Measurements from ENCODE around the gene MET.
"Not testable (repeated sequence)": the region's sequence is repeated elsewhere in the genome, so short reads cannot be mapped to it uniquely, and the experiment has no call there.

MET gene

GRCh38 chr7:116810267-116811116 is 138.5 kb downstream of the MET start:
- DNase-seq (ENCODE audit: low spot score), result no peak

- no peak for DNase-seq (ENCODE audit: low spot score)
Measured at GRCh38 chr7:116811768-116812167, 139.8 kb downstream of the MET start.

- DNase-seq (ENCODE audit: low spot score), result no peak
Measured at GRCh38 chr7:116812860-116813259, 140.9 kb downstream of the MET start.

GRCh38 chr7:116813371-116813770 is 141.4 kb downstream of the MET start:
- not testable (repeated sequence) for DNase-seq (ENCODE audit: low spot score)

DNA sequence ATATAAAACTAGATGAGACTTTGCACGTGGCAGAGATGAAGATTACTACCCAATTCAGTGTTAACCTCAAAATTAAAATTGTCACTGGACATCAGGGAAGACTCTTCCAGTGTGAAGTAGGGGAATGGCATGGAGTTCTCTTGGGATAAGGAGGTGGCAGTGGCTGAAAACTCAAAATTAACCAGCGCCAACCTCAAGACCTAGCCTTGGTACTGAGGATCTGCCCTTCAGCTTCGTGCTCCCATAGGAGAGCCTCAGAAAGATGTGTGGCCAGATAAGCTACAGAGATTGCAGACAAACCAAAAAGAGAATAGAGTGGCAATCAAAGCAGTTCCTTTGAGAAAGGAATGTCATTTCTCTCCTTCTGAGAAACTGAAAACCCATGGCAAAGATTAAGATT is 143.0 kb downstream of the MET start:
- DNase-seq (ENCODE audit: low spot score), result no peak

DNA sequence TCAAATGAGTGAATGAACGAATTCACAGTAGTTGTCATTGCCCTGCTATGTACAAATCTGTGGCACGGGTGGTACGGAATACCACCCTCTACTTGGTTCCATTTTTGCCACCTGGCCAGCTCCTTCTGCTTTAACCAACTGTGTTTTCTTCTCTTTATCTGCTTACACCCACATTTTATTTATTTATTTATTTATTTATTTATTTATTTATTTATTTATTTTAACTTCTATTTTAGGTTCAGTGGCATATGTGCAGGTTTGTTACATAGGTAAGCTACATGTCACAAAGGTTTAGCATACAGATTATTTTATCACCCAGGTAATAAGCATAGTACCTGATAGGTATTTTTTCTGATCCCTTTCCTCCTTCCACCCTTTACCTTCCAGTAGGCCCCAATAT is 148.2 kb downstream of the MET start:
- no peak for DNase-seq (ENCODE audit: low spot score)

GRCh38 chr7:116821647-116822046 is 149.7 kb downstream of the MET start:
- DNase-seq (ENCODE audit: low spot score), result not testable (repeated sequence)

GRCh38 chr7:116824449-116824848 is 152.5 kb downstream of the MET start:
- no peak for DNase-seq (ENCODE audit: low spot score)

- no peak for DNase-seq (ENCODE audit: low spot score)
Measured at GRCh38 chr7:116828281-116828680, 156.3 kb downstream of the MET start.

DNA sequence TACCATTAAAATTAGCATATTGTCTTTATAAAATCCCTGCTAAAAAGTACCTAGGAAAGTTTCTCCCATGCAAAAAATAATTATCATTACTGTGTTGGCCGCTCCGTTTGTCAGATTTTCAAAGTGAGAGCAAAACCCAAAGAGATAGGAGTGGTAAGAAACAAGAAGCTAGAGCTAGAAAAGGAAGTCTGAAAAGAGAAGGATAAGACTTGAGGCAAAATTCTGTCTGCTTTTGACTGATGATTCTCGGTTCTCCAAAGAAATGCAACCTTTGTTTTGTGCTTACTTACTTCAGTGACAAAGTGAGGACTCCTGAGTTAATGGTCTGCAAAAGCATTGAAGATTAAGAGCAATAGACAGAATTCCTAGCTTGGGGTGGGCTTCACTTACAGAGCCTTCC is 157.0 kb downstream of the MET start:
- no peak for DNase-seq (ENCODE audit: low spot score)

- DNase-seq (ENCODE audit: low spot score), result no peak
Measured at GRCh38 chr7:116829493-116829892, 157.5 kb downstream of the MET start.

DNA sequence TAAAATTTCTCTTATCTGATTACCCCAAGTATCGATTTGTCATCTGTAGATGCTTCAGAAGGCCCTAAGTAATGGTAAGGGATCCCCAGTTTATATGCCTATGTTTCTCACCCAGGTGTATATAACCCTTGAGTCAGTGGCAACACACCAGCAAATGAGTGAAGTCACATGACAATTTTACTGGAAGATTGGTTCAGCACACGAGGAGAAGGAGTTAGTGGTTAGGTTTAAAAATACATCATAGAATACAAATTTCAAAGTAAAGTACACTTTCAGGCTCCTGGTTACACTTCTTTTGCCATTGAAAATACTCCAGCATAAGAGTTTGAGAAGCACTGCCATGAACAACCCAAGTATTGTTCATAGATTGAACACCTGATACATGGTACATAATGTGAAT is 160.7 kb downstream of the MET start:
- DNase-seq (ENCODE audit: low spot score), result no peak

- no peak for DNase-seq (ENCODE audit: low spot score)
Measured at GRCh38 chr7:116834815-116835504, 163.0 kb downstream of the MET start.

DNA sequence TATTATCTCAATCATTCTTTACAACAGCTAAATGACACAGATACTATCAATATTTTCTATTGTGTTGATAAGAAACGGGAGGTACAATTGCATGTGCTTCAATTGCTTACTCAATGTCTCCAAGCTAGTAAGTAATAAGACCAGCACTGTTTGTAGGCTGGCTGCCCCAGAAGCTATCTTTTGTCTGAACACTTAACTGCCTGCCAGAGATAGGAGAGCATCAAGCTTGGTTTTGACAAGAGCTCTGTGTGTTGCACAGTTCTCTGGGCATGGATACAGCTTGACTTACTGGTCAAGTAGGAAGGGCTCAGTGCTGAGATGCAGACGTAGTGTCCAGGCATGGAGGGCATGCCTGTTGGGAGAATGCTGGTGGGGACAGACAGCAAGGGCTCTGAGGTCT is 164.1 kb downstream of the MET start:
- no peak for DNase-seq (ENCODE audit: low spot score)

GRCh38 chr7:116836911-116837310 is 164.9 kb downstream of the MET start:
- DNase-seq (ENCODE audit: low spot score), result no peak

DNA sequence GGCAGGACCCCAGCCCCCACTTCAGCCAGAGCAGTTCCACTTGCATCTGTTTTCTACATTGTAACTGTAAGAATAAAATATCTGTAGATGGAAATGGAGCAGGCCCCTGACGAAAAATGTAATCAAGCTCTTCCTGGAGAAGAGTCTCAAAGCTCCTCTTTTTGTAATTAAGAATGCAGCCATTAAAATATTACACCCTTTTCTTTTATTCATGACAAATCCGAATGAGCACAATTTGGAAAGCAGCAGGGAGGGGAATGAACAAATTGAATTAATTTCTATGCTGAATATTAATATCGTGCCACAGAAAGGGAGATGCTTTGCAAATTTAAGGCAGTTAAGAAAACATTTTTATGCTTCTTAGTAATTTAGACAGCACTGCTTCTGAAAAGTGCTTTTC is 165.6 kb downstream of the MET start:
- DNase-seq (ENCODE audit: low spot score), result no peak

DNA sequence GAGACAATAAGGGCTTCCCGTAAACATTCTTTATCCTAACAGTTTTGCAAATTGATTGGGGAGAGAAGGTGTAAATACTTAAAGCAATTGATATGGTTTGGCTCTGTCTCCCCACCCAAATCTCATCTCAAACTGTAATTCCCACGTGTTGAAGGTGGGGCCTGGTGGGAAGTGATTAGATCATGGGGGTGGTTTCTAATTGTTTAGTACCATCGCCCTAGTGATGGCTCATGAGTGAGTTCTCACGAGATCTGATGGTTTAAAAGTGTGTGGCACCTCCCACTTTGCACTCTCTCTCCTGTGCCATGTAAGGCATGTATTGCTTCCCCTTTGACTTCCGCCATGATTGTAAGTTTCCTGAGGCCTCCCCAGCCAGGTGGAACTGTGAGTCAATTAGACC is 168.3 kb downstream of the MET start:
- DNase-seq (ENCODE audit: low spot score), result no peak

- no peak for DNase-seq (ENCODE audit: low spot score)
Measured at GRCh38 chr7:116842371-116842770, 170.4 kb downstream of the MET start.

GRCh38 chr7:116843378-116843777 is 171.4 kb downstream of the MET start:
- no peak for DNase-seq (ENCODE audit: low spot score)

All from hematopoietic multipotent progenitor cell treated with erythropoietin and hydrocortisone succinate and interleukin-3 and kit ligand, for 17 days (in vitro differentiated cells).